Activated B cell treated with CpG ODN at 0.5 μM for 24 hours (primary cell): ENCODE data around the gene HEATR1. TPM values are rescaled to one million over a fixed set of nuclear protein-coding genes. Genes with fewer than 3 reads are reported as not detected.

Experiments
- ATAC-seq: fragments of 200-7000 bp; cut with Tn5 transposase; one replicate; pipeline ENCODE4 v1.10.0; 2021; ENCODE audit warnings: low read depth, mild to moderate bottlenecking, moderate library complexity
- CTCF ChIA-PET: fragments of 350-600 bp; sonication (Branson Sonifier 250); formaldehyde crosslinking; loops from one replicate; lab custom pipeline; 2021; ENCODE audit warnings: antibody characterized with exemption; lab: Charles Lee
- POLR2A ChIA-PET: fragments of 350-600 bp; sonication (Branson Sonifier 250); formaldehyde crosslinking; loops from one replicate; lab custom pipeline; 2021; ENCODE audit warnings: antibody characterized with exemption; lab: Charles Lee
- DNase-seq: peaks from one replicate; pipeline ENCODE4 v3.0.0; 2022
- H3K27ac Mint-ChIP-seq: one replicate; pipeline ENCODE4 v1.8.0; 2020; ENCODE audit warnings: mixed read lengths
- H3K27me3 Mint-ChIP-seq: one replicate; pipeline ENCODE4 v1.8.0; 2021; ENCODE audit warnings: mixed read lengths
- H3K36me3 Mint-ChIP-seq: one replicate; pipeline ENCODE4 v1.8.0; 2021; ENCODE audit warnings: low read depth, mixed read lengths
- H3K4me1 Mint-ChIP-seq: one replicate; pipeline ENCODE4 v1.8.0; 2021; ENCODE audit warnings: mixed read lengths
- H3K4me3 Mint-ChIP-seq: one replicate; pipeline ENCODE4 v1.8.0; 2020; ENCODE audit warnings: mild to moderate bottlenecking, mixed read lengths
- H3K9me3 Mint-ChIP-seq: one replicate; pipeline ENCODE4 v1.8.0; 2020; ENCODE audit warnings: mixed read lengths
- intact Hi-C: fragments of 100-400 bp; cut with micrococcal nuclease; formaldehyde crosslinking; loops from one replicate; pipeline ENCODE4 v1.15.1; 2024
- total RNA-seq: library from RNA; stranded (reverse); gene quantifications from 2 replicates; pipeline ENCODE4 v1.2.3, GENCODE V29; 2022
- TF ChIP-seq, protein P1 (sequence below): fragments of 200-600 bp; IDR thresholded peaks from one replicate; pipeline ENCODE4 v1.8.0; 2022; ENCODE audit warnings: antibody characterized with exemption, mild to moderate bottlenecking

HEATR1 gene
- total RNA-seq, 1 donor from 2014 or later, result 78.5 TPM

DNA sequence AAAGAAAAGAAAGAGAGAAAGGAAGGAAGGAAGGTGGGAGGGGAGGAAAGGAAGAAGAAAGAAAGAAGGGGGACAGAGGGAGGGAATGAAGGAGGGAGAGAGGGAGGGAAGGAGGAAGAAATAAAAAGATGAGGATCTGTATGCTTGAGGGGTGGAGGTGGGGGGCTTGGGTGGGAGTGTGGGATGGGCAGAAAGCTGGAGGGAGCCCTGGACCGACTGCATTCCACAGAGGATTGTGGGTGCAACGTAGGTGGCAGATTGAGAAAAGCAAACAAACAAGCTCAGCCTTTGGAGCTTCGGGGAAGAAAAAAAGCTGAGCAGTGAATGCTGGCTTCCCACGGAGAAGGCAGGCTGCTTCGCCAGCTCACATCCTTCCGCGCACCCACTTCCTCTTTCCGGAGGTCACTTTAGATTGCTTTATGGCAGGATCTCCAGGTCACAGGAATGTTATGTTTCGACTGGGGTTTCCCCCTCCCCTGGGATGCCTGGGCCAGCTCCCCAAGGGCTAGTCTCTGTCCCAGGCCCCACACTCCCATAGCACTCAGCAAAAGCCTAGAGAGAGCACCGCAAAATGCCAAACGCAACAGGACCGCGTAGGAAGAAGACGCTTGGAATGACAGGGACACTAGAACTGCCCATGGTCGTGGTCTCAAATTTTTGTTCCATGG lies 101.2 kb downstream of the HEATR1 start:
- Mint-ChIP-seq H3K36me3 (no peaks in the 10 kb centered on the region), H3K27ac (no peak overlapping the region), H3K27me3 (peaks cover 2% of the 10 kb centered on the region), H3K9me3 (no peaks in the 10 kb centered on the region), H3K4me1 (peaks cover 11% of the 10 kb centered on the region), H3K4me3 (peak overlapping the region; percentile 32)
- DNase-seq (no peak), ATAC-seq (peak; percentile 28)
- ChIA-PET CTCF (no interaction called here), POLR2A (interaction anchor here (0.5 to 0.8 kb wide), 2 partner anchors 28 to 331 kb away, joined by 6 to 10 read pairs; no protein-coding TSS in a partner anchor)
- TF ChIP-seq, protein P1, sequence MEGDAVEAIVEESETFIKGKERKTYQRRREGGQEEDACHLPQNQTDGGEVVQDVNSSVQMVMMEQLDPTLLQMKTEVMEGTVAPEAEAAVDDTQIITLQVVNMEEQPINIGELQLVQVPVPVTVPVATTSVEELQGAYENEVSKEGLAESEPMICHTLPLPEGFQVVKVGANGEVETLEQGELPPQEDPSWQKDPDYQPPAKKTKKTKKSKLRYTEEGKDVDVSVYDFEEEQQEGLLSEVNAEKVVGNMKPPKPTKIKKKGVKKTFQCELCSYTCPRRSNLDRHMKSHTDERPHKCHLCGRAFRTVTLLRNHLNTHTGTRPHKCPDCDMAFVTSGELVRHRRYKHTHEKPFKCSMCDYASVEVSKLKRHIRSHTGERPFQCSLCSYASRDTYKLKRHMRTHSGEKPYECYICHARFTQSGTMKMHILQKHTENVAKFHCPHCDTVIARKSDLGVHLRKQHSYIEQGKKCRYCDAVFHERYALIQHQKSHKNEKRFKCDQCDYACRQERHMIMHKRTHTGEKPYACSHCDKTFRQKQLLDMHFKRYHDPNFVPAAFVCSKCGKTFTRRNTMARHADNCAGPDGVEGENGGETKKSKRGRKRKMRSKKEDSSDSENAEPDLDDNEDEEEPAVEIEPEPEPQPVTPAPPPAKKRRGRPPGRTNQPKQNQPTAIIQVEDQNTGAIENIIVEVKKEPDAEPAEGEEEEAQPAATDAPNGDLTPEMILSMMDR, result no peak
- intact Hi-C loops, result no loop called here

DNA sequence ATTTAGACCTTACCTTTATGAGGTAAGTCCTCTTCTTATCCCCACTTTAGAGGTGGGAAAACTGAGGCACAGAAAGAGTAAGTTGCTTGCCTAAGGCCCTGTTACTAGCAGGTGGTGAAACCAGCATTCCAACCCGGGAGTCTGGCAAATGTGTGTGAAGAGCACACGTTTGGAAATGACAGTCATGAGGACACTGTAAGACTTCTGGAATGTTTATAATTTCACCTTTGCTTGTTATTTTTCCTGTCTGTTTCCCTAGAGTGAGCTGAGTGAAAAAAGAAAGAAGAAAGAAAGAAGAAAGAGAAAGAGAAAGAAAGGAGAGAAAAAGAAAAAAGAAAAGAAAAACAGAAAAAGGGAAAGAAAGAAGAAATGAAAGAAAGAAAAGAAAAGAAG lies 101.7 kb downstream of the HEATR1 start:
- ChIA-PET CTCF (interaction anchor here (0.7 kb wide), 1 partner anchor 222 kb away, joined by 3 read pairs; no protein-coding TSS in a partner anchor), POLR2A (interaction anchor here (0.5 to 0.8 kb wide), 3 partner anchors 14 to 331 kb away, joined by 3 to 10 read pairs (median 6); no protein-coding TSS in a partner anchor)
- DNase-seq, result no peak
- Mint-ChIP-seq H3K9me3 (no peaks in the 10 kb centered on the region), H3K4me1 (peaks cover 11% of the 10 kb centered on the region), H3K27me3 (peaks cover 4% of the 10 kb centered on the region), H3K36me3 (no peaks in the 10 kb centered on the region), H3K27ac (no peak overlapping the region), H3K4me3 (no peak overlapping the region)
- no peak for ATAC-seq
- TF ChIP-seq, protein P1, result no peak
- intact Hi-C loops, result no loop called here

DNA sequence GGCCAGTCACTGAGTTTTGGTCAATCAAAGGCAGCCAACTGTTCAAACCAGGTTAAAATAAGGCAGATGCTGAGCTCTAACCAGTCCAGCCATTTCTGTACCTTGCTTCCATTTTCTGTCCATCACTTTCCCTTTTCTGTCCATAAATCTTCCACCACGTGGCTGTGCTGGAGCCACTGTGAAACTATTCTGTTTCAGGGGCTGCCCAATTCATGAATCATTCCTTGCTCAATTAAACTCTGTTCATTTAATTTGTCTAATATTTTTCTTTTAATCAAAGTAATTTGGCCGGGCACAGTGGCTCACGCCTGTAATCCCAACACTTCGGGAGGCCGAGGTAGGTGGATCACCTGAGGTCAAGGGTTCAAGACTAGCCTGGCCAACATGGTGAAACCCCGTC lies 103.2 kb downstream of the HEATR1 start:
- intact Hi-C loops, result no loop called here
- Mint-ChIP-seq H3K27me3 (peaks cover 12% of the 10 kb centered on the region), H3K4me3 (no peak overlapping the region), H3K9me3 (no peaks in the 10 kb centered on the region), H3K27ac (no peak overlapping the region), H3K4me1 (peaks cover 11% of the 10 kb centered on the region), H3K36me3 (no peaks in the 10 kb centered on the region)
- ATAC-seq (no peak), DNase-seq (no peak)
- POLR2A ChIA-PET, result interaction anchor here (0.6 kb wide), 1 partner anchor 11 kb away, joined by 3 read pairs; no protein-coding TSS in a partner anchor
- CTCF ChIA-PET, result no interaction called here
- TF ChIP-seq, protein P1, result no peak

Other genes with a start within 250 kb of the HEATR1 start
- not detected in 2 replicates for gene EDARADD, start 210.2 kb downstream of the HEATR1 start, total RNA-seq
- gene LGALS8, start 80.5 kb downstream of the HEATR1 start, total RNA-seq, result 36.0 and 37.4 TPM in 2 replicates
- gene ACTN2, start 82.0 kb upstream of the HEATR1 start, total RNA-seq, result not detected in 2 replicates
- gene MTR, start 190.8 kb upstream of the HEATR1 start, total RNA-seq, result 31.2 and 37.1 TPM in 2 replicates